Coronary artery (tissue), 2 donors: ENCODE measurements around the gene CMTM1.
"Not testable (repeated sequence)": the region's sequence is repeated elsewhere in the genome, so short reads cannot be mapped to it uniquely, and the experiment has no call there.

Experiments
- DNase-seq: peaks from one replicate; pipeline ENCODE4 v3.0.0-alpha.2; 2017; ENCODE audit warnings: low spot score
- H3K27ac ChIP-seq, 2 donors: fragments of 200-600 bp; sonication (generic); one replicate each; pipeline ENCODE4 v1.5.1; 2016 to 2019
- H3K4me3 ChIP-seq: fragments of 200-600 bp; sonication (generic); 2 replicates; pipeline ENCODE4 v1.5.1; 2016; ENCODE audit warnings: mild to moderate bottlenecking, moderate library complexity
- TF ChIP-seq, protein P1 (sequence below): fragments of 200-600 bp; sonication (generic); IDR thresholded peaks from one replicate; pipeline ENCODE4 v1.5.1; 2019; ENCODE audit warnings: antibody characterized with exemption

The CMTM1 gene

GRCh38 chr16:66554021-66554420 lies 12.2 kb upstream of the CMTM1 start:
- TF ChIP-seq, protein P1, sequence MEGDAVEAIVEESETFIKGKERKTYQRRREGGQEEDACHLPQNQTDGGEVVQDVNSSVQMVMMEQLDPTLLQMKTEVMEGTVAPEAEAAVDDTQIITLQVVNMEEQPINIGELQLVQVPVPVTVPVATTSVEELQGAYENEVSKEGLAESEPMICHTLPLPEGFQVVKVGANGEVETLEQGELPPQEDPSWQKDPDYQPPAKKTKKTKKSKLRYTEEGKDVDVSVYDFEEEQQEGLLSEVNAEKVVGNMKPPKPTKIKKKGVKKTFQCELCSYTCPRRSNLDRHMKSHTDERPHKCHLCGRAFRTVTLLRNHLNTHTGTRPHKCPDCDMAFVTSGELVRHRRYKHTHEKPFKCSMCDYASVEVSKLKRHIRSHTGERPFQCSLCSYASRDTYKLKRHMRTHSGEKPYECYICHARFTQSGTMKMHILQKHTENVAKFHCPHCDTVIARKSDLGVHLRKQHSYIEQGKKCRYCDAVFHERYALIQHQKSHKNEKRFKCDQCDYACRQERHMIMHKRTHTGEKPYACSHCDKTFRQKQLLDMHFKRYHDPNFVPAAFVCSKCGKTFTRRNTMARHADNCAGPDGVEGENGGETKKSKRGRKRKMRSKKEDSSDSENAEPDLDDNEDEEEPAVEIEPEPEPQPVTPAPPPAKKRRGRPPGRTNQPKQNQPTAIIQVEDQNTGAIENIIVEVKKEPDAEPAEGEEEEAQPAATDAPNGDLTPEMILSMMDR = no peak
- peak overlapping the region; percentile 89 for H3K4me3 ChIP-seq
- DNase-seq = no peak
- H3K27ac ChIP-seq = no peak overlapping the region

GRCh38 chr16:66554495-66554894 lies 11.7 kb upstream of the CMTM1 start:
- TF ChIP-seq, protein P1 = no peak
- Histone ChIP-seq H3K27ac (no peak overlapping the region), H3K4me3 (no peak overlapping the region)
- no peak for DNase-seq

DNA sequence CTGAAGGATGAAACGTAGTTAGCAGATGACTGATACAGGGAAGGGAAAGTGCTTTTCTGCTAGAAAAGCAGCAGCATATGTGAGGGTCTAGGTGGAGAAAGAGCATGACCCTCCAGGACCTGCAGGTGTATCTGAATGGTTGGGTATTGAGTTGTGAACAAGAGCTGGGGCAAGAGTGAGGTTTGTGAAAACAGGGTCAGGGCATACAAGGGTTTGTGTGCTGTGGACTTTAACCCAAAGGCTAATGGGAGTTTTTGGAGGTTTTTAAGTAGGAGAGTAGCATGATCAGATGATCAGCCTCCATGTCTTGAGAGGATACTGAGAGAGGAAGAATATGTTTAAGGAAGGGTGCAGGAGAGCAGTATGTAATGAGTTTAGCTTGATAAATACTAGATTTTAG lies 6.1 kb upstream of the CMTM1 start:
- no peak overlapping the region for H3K4me3 ChIP-seq
- H3K27ac ChIP-seq = no peak overlapping the region
- no peak for DNase-seq
- TF ChIP-seq, protein P1 = no peak

DNA sequence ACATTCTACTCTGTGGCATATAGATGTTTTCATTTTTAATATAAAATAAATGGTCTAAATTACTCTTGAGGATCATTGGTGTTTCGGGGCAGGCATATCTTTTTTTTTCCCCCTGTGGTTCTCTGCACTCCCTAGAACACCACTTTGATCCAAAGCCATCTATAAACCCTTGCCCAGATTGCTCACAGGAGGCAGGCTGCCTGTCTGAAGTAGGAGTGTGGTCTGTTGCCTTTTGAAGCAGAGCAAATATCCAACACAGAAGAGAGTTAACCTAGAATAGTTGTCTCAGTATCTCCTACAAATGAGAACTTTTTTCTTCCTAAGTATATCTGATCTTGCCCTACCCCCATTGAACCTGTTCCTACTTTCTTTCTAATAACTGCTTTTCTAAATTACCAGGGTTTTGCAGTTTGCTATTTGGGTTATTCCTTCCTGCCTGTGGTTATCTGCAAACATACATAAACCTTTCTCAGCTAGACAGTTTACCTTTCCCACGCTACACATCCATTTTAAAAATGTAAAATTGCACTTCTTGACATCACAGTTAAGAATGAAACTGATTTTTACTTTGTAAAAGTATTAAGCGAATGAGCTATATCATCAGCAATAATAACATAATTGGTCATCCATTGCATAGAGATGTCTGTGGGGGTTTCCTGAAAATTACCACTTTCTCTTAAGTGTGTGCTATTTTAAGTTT lies 4.7 kb upstream of the CMTM1 start:
- Histone ChIP-seq H3K27ac (no peak overlapping the region), H3K4me3 (no peak overlapping the region)
- DNase-seq = no peak
- TF ChIP-seq, protein P1 = no peak

DNA sequence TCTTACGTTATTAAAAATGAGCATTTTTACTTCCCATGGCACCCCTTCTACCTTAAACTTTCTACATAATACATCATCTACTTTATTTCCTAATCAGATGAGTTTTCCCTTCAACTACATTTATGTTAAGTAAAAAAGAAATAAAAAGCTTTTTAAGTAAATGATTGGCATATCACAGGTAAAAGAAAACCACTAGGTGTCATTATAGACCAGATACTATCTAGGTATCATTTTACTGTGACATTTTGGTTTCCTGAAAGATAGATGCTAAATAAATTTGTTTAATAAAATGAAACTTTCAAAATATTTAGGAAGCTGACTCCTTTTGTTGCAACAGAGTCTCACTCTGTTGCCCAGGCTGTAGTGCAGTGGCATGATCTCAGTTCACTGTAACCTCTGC lies 3.8 kb upstream of the CMTM1 start:
- DNase-seq = no peak
- TF ChIP-seq, protein P1 = no peak
- H3K27ac ChIP-seq = no peak overlapping the region
- H3K4me3 ChIP-seq = no peak overlapping the region

GRCh38 chr16:66562986-66563385 lies 3.3 kb upstream of the CMTM1 start:
- Histone ChIP-seq H3K4me3 (no peak overlapping the region), H3K27ac (no peak overlapping the region)
- no peak for DNase-seq
- TF ChIP-seq, protein P1 = no peak

DNA sequence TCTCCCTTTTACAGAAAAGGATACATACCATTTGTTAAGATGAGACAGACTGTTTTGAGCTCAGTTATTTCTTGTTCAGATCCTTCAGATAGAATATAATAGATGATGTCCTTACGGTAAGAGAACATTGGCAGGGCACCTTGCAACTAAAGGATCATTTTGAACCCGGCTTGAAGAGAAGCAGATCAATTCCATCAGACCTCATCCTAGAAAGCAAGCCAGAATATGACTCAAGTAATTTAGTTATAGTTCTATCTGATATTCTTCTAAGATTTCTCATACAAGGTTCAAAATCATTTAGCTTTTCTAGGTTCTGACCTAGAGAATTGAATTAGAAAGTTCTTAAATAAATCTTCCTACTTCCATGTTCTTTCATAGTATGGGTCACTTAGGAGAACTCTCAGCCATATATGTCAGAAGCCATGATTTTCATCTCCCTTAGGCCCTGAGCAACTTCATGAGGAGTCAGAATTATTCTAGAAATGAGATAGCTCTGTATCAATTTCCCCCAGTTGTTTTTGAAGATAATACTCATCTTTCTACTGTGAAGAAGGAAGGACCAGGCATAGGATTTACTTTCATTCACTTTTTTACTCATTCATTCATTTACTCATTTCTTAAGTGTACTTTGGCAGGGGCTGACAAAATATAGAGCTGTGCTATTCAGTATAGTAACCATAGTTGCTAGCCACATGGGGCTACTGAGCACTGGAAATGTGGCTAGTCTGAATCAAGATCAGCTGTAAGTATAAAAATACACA lies 2.5 kb upstream of the CMTM1 start:
- DNase-seq = no peak
- TF ChIP-seq, protein P1 = no peak
- H3K27ac ChIP-seq = no peak overlapping the region
- H3K4me3 ChIP-seq = no peak overlapping the region

GRCh38 chr16:66567270-66567669 lies 1.0 kb downstream of the CMTM1 start:
- not testable (repeated sequence) for H3K27ac ChIP-seq, DNase-seq, H3K4me3 ChIP-seq
